ENCODE data around the gene ITCH.

DNA sequence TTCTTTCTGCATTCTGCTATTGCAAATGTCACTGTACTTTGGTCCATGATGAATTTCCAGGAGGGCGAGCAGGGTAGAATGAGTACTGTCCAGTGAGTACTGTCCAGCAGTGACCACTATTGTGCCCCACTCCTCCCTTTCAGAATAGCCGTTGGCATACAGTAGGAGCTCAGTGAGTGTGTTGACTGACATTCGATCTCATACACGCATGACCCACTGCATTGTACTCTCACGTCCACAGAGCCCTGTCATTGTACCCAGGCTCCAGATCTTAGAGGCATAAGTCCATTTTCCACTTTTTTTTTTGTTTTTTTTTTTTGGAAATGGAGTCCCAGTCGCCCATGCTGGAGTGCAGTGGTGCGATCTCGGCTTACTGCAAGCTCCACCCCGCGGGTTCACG lies 161.4 kb downstream of the ITCH start:
- TF ChIP-seq, protein P1, sequence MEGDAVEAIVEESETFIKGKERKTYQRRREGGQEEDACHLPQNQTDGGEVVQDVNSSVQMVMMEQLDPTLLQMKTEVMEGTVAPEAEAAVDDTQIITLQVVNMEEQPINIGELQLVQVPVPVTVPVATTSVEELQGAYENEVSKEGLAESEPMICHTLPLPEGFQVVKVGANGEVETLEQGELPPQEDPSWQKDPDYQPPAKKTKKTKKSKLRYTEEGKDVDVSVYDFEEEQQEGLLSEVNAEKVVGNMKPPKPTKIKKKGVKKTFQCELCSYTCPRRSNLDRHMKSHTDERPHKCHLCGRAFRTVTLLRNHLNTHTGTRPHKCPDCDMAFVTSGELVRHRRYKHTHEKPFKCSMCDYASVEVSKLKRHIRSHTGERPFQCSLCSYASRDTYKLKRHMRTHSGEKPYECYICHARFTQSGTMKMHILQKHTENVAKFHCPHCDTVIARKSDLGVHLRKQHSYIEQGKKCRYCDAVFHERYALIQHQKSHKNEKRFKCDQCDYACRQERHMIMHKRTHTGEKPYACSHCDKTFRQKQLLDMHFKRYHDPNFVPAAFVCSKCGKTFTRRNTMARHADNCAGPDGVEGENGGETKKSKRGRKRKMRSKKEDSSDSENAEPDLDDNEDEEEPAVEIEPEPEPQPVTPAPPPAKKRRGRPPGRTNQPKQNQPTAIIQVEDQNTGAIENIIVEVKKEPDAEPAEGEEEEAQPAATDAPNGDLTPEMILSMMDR (IDR thresholded peaks at IDR 0.05): no peak
- TF ChIP-seq POLR2A (IDR thresholded peaks at IDR 0.05) (no peak), EP300 (IDR thresholded peaks at IDR 0.05) (no peak)

All from ovary (tissue), 3 donors.